ENCODE measurements around the gene RPS6KA5. TPM values are rescaled to one million over a fixed set of nuclear protein-coding genes. Genes with fewer than 3 reads are reported as not detected.
A peak's percentile ranks its signal among the peaks of the same experiment; 100 is the strongest.
"Not testable (repeated sequence)": the region's sequence is repeated elsewhere in the genome, so short reads cannot be mapped to it uniquely, and the experiment has no call there.

The RPS6KA5 gene
- total RNA-seq, 1 donor from 2014 or later = 4.1 TPM

DNA sequence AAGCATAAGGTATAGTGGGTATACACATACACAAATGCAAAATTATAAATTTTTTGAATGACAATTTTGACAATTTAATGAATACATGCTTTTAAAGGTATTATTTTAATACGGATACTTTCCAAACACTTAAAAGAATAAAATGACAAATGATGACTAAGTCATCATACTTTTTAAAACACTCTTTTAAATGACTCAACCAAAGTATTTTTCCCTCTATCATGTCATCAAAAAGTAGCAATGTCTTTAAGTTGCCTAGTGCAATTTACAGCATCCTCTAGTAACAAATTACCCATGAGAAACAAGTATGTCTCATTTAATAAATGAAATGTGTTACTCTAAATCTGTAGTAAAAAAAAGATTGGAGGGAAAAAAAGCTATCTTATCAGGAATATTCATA lies 73.3 kb downstream of the RPS6KA5 start:
- no peak for DNase-seq (ENCODE audit: low spot score)

DNA sequence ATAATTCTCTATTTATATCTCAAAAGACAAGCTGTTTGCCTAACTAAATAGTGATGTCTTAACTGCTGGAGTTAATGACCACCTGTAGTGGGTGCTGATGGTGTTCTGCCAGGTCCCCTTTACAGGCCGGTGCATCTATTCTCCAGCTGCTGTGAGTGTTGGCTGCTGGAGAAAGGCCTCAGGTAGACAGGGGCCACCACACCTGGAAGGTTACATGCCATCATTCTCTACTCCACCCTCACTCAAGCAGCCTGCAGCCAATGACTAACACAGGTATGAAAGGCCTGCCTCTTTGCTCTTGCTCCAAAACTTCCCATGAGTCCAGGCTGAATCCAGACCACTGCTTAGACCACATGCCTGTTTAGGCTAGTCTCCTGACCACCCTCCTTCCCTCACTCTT lies 73.9 kb downstream of the RPS6KA5 start:
- no peak for DNase-seq (ENCODE audit: low spot score)

DNA sequence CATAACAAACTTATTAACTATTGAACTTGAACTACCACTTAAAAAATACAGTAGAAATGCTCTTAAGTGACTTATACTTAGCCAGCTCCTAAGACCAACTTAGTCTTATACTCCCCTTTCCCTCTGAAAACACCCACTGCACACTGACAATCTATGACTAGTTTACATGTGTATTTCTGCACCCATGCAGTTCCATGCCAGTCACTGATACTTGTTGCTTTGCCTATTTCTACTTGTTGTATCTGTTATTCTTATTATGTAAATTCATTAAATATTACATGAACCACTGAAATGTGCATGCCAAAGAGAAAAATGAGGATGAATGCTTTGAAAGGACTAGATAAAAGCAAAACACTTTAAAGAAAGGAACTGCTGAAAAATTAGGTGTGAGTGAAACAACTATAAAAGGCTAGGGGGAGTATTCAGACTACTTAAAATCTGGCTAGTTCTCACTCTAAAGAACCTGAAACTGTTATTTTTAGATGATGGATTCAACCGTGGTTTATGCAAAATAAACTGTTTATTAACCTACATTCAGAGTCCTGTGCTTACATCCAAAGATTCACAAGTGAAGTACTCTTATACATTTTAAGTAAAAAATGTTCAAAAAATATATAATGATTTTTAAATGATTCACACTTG lies 74.7 kb downstream of the RPS6KA5 start:
- no peak for DNase-seq (ENCODE audit: low spot score)

DNA sequence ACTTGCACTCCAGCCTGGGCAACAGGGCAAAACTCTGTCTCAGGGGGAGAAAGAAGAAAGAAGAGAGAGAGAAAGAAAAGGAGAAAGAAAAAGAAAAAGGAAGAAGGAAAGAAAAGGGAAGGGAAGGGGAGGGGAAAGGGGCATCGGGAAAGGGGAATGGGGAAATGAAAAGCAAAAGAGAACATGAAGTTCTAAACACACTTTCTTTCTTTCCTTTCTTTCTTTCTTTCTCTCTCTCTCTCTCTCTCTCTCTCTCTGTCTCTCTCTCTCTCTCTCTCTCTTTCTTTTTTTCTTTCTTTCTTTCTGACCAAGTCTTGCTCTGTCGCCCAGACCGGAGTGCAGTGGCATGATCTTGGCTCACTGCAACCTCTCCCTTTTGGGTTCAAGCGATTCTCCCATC lies 76.9 kb downstream of the RPS6KA5 start:
- DNase-seq (ENCODE audit: low spot score) = no peak

DNA sequence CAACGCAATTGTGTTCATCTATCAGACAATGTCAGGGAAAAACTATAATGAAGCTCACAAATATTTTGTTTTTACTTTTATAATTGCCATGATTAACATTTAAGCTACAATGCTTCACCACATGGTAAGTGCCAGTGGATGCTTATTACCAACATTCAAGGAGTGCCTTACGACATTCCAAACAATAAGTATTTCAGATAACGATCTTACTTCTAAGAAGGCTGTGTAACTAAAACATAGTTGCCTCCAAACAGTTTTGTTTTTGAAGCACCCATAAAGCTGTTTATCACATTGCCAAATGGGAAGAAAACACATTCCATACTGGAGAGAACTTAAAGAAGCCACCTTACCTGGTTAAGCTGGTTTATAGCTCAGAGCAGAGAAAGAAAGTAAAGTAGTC lies 78.8 kb downstream of the RPS6KA5 start:
- no peak for DNase-seq (ENCODE audit: low spot score)

DNA sequence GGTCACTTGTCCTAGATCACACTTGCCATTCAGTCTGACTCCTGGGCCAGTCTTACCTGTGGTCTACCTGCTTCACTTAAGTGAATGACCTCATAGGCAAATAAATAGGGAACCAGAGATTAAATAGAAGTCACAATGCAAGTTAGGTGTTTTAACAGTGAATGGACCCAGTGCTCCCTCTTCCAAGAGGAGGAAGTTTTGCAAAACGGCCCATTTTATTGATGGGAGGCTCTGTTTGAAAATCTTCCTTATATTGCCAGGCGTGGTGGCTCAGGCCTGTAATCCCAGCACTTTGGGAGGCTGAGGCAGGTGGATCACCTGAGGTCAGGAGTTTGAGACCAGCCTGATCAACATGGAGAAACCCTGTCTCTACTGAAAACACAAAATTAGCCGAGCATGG lies 79.8 kb downstream of the RPS6KA5 start:
- not testable (repeated sequence) for DNase-seq (ENCODE audit: low spot score)

DNA sequence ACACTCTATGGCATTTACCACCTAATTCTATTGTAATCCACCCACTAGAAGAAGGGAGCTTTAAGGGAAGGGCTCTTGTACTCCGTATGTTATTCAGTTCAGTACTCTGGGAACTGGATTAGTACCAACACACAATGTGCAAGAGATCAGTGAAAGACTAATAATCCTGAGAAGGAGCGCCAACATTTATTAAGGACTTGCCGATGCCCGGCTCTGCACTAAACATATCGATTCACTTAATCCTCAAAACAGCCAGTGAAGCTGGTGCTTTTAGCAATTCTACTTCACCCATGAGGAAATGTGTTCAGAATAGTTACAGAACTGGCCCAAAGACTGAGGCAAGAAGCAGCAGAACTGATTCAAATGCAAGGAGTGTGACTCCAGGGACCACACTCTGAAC lies 80.9 kb downstream of the RPS6KA5 start:
- no peak for DNase-seq (ENCODE audit: low spot score)

DNA sequence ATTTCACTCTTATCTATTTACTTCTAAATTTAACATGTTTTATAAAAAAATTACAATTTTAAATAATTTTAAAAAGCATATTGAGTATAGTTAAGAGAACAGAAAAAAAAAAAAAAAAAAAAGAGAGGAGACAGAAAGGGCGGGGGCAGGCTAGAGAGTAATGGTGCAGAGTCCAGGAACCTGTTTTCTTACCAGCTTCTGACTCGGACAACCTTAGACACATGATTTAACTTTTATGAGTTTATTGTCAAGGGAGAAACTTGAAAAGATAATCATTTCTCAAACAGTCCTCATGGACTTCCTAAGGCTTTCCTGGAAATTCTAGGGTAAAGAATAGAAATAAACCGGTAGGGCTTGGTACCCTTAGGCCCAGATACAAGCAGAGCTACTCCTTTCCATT lies 84.3 kb downstream of the RPS6KA5 start:
- no peak for DNase-seq (ENCODE audit: low spot score)

DNA sequence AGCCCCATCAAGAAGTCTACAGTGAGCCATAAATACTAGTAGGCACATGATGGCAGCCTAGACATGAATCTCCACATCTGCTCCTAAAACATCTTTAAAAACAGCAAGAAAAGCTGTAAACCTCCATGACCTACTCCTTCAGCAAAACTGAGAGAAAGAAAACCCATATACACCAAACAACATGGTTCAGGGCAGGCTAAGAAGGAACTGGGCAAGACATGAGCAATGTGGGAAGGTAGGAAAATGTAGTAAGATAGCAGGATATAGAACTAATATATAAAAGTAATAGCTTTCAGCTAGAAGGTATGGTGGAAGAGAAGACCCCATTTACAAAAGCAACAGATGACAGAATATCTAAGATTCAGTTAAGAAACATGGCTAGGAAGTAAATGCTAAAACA lies 88.8 kb downstream of the RPS6KA5 start:
- DNase-seq (ENCODE audit: low spot score) = no peak

DNA sequence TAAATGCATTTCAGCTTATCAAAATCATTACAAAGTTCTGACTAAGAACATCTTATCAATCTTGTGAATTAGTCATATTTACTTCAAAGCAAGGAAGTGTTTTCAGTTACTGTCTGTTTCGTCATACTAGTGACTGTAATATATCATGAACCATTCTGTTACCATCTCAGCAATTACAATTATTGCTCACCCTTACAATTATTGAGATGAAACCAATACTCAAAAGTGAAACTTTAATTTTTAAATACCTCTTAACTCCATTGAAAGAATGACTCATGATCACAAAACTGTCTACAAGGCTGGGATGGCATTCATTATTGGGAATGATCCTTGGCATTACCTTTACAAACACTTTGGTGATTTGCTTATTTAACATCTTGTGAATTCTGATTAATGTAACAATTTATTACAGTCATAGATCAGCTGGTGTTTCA lies 90.3 kb downstream of the RPS6KA5 start:
- DNase-seq (ENCODE audit: low spot score) = peak; percentile 41

DNA sequence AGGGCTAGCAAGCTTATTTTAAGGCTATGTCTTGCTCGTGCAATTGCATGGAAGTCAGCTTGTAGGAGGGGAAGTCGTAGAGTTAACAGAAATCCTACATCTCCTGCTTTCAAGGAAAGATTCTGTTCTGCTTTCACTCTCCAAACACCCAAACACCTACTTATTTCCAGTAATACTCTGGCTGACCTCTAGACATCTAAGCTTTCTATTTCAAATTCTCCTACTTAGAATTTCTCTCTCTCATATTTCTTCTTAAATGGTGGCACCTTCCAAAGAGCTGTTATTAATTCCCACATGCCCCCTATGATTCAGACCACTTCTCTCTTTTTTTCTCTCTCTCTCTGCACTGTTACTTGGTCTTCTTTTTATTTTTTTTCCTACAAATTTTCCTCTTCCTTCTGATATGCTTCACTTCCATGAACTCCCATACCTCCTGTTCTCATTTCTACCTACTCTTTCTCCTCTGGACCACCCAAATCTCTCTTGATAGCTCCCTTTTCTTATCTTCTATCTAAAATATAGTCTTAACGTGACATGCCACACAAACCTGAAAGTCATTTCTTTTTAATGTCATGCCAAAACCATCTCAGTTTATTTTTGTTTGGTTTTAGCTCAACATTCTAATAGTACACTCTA lies 90.8 kb downstream of the RPS6KA5 start:
- DNase-seq (ENCODE audit: low spot score) = peak; percentile 82

DNA sequence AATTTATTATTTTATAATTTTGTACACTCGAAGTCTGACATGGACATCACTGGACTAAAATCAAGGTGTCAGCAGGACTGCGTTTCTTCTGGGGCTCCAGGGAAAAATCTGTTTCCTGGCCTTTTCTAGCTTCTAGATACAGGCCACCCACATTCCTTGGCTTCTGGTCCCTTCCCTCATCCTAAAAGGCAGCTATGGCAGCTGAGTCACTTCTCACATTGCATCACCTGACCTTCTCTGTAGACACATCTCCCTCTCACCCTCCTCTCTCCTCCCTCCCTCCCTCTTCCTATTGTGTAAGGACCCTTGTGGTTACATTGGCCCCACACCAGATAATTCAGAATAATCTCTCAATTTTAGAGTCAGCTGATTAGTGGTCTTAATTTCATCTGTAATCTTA lies 92.4 kb downstream of the RPS6KA5 start:
- no peak for DNase-seq (ENCODE audit: low spot score)

DNA sequence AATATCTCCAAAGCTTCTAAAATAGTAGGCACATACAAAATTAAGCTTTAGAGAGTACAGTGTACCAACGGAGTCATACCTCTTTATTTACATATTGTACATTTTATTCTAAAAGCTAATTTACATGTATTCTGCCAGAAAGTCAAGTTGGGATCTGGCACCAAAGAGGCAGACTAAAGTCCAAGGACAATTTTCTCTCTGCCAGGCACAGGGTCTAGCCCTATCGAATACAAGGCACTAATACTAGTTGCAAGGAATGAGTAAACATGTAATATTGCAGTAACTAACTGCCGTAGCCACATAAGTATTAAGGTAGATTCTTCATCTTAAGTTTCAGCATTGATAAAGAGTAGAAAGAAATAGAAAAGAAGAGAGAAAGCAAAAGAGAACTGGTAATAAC lies 93.9 kb downstream of the RPS6KA5 start:
- DNase-seq (ENCODE audit: low spot score) = no peak

DNA sequence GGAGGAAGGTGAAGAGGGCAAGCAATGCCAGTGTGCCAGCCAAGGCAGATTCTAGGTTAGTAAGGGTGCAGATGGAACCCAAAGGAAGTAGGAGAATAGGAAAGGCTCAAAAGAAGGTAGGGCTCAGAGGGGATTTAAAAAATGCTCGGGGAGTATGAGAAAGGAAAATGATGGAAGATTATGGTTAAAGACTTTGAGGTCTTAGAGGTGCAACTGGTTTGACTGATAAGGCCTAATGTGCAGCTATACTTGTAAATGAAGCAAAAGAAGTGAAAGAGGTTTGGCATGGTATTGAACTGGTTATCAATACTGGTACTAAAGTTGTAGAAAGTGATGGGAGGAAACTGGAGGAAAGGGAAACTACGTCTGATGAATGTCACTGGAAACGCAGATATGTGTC lies 94.7 kb downstream of the RPS6KA5 start:
- DNase-seq (ENCODE audit: low spot score) = no peak

DNA sequence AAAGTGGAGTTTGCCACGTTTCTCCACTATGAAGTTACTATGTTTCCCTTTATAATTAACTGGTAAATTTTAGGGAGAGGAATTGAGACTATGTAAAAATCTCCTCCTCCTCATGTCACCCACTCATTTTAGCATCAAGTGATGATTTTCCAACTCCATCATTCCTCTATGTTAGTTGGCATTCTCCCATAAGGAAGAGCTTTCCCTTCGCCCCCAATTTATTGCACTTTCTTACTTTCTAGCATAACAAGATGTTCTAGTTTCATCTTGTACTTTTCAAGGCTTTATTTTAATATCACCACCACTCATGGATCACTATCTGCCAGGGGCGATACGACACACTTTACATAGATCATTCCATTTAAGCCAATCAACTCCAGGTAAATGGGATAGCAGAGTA lies 97.1 kb downstream of the RPS6KA5 start:
- no peak for DNase-seq (ENCODE audit: low spot score)

DNA sequence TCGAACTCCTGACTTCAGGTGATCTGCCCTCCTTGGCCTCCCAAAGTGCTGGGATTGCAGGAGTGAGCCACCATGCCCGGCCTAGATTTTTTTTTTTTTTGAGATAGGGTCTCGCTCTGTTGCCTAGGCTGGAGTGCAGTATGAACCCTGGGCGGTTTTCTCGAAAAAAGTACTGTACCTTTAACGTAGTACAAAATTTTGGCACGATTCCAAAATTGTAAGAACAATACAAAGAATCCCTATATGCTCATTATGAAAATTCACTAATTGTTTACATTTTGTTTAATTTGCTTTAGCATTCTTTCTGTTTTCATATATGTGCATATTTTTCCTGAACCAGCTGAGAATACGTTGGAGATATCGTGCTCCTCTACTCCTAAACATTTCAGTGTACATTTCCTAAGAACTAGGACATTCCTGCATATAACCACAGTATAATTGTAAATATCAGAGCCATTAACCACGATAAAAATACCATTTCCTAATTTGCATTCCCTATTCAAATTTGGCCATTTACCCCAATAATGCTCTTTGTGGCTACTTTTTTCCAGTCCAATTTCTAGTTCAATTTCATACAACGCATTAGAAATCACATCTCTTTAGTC lies 97.8 kb downstream of the RPS6KA5 start:
- no peak for DNase-seq (ENCODE audit: low spot score)

DNA sequence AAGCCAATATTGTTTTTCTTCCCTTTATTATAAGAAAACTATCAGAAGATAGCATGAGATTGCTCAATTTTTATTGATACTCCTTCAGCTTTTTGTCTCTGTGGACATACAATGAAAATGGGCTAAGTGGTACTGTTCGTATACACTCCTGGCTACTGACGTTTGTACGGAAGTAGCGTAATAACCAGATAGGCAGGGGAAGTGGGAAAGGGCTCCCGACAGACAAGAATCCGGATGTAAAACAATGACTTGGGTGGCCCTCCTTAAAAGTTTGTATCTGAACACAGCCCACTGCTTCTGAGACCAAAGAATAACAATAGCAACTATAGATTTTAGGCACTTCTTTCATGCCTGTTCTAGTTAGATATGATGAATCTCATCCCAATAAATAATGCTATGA lies 99.6 kb downstream of the RPS6KA5 start:
- no peak for DNase-seq (ENCODE audit: low spot score)

DNA sequence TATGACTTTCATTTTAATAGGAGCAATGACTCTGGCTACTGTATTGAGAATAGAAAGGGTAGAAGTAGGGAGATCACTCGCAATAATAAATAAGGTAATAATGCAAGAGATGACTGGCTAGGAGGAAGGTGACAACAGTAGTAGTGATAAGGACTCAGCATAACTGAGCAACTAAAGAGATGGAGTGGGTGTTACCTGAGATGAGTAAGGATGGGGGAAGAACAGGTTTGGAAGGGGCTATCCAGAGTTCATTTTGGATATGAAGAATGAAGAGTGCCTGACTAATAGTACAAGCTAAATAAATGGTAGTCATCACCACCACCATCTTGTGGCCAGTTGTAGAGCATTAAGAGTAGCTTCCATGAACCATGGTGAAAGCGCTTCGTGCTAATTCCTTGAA lies 101.1 kb downstream of the RPS6KA5 start:
- DNase-seq (ENCODE audit: low spot score) = no peak

DNA sequence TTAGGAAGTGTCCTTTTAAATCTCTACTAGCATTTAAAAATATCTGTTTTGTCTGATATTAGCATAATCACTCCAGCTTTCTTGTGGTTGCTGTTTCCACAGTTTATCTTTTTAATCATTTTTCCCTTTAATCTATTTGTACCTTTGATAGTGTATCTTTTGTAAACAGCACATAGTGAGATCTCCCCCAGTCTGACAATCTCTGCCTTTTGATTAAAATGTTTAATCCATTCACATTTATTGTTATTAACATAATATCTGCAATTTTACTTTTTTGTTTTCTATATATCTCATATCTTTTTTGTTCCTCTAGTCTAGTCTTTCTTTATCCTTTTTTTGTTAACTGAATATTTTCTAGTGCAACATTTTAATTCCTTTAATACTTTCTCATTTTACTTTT lies 104.2 kb downstream of the RPS6KA5 start:
- no peak for DNase-seq (ENCODE audit: low spot score)

DNA sequence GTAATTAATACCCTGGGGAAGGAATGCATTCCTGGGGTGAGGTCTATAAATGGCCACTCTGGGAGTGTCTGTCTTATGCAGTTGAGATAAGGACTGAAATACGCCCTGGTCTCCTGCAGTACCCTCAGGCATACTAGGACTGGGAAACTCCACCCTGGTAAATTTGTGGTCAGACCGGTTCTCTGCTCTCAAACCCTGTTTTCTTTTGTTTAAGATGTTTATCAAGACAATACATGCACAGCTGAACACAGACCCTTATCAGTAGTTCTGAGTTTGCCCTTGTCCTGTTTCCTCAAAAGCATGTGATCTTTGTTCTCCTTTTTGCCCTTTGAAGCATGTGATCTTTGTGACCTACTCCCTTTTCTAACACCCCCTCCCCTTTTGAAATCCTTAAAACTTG lies 106.8 kb downstream of the RPS6KA5 start:
- not testable (repeated sequence) for DNase-seq (ENCODE audit: low spot score)

DNA sequence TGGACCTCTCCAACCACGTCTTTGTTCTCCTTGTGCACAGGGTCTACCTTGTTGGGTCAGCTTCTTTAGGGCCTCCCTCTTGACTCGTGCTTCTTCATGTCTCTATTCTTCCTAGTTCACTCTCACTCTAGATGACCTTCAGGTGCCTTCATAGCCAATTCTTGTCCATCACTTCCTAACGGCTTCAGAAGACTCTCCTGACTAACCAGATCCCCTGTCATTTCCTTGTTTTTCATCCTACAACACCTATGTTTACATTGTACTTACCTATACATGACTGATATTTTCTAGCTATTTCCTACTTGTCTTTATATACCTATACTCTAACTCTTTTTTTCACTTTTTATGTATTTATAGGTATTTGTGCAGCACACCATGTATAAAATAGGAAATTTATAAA lies 117.1 kb downstream of the RPS6KA5 start:
- no peak for DNase-seq (ENCODE audit: low spot score)

DNA sequence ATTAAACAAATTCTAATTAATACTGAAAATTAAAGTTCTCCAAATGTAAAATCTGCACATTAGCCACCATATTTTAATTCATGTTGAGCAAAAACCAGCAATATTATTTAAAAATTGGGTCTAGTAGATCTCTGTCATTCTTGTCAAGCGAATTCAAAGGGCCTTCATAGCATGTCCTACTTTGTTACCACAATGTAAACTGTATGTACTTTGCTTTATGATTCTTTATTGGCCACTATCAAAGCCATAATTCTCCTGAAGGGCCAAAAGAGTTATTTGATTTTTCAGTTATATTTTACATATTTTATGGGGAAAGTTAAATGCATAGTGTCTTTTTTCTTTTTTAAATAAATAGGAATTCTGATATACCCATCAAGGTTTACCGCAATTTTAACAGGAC lies 117.9 kb downstream of the RPS6KA5 start:
- no peak for DNase-seq (ENCODE audit: low spot score)

DNA sequence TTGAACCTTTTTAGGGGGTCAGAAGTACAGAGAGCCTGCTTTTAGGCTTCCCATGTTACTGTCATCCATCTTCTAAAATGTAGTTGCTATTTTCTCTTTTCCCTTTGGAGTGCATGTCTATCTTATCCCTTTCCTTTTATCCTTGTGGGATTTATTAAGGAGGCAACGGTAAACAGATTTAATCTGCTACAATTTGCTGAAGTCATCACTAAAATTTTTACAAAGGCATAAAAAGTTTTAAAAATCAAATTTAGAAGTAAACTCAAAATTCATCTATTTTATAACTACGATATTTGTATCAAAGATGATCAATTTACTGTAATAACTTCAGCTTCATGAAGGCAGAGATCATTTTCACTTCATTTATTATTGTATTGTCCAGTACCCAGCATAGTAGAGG lies 118.7 kb downstream of the RPS6KA5 start:
- DNase-seq (ENCODE audit: low spot score) = no peak
